Fibroblast of mammary gland (primary cell): ENCODE measurements around the gene PSMD5.

Experiments used
- DNase-seq: peaks from one replicate; pipeline ENCODE4 v3.0.0-alpha.2; 2010; ENCODE audit warnings: low read depth
- H3K4me3 ChIP-seq: 2 replicates; pipeline ENCODE4 v1.5.1; 2011; ENCODE audit warnings: low read depth, mild to moderate bottlenecking, low read length, moderate library complexity; ENCODE audit not compliant: control insufficient read depth
- CTCF ChIP-seq: conservative IDR thresholded peaks from 2 replicates; pipeline ENCODE4 v1.5.1; 2011; ENCODE audit warnings: low read depth, low read length, inconsistent platforms; ENCODE audit not compliant: control insufficient read depth, insufficient read depth

The PSMD5 gene

GRCh38 chr9:120791161-120791560 is 51.6 kb downstream of the PSMD5 start:
- DNase-seq, result peak; percentile 22
- no peak for TF ChIP-seq CTCF
- H3K4me3 ChIP-seq, result no peak overlapping the region

GRCh38 chr9:120787933-120788332 is 54.8 kb downstream of the PSMD5 start:
- DNase-seq, result no peak
- TF ChIP-seq CTCF, result no peak
- no peak overlapping the region for H3K4me3 ChIP-seq

- H3K4me3 ChIP-seq, result no peak overlapping the region
- no peak for TF ChIP-seq CTCF
- peak; percentile 89 for DNase-seq
These were observed 59.1 kb downstream of the PSMD5 start for GRCh38 chr9:120783602-120784047.

GRCh38 chr9:120781236-120781635 is 61.5 kb downstream of the PSMD5 start:
- H3K4me3 ChIP-seq, result no peak overlapping the region
- TF ChIP-seq CTCF, result no peak
- no peak for DNase-seq

GRCh38 chr9:120780367-120780766 is 62.4 kb downstream of the PSMD5 start:
- no peak overlapping the region for H3K4me3 ChIP-seq
- no peak for DNase-seq
- TF ChIP-seq CTCF, result no peak

GRCh38 chr9:120779227-120779626 is 63.5 kb downstream of the PSMD5 start:
- no peak for DNase-seq
- no peak for TF ChIP-seq CTCF
- H3K4me3 ChIP-seq, result no peak overlapping the region

- TF ChIP-seq CTCF, result no peak
- no peak overlapping the region for H3K4me3 ChIP-seq
- DNase-seq, result no peak
These were observed 64.0 kb downstream of the PSMD5 start for GRCh38 chr9:120778758-120779157.
